Endometrial microvascular endothelial cells (primary cell): Measurements from ENCODE around the gene MAN1C1. TPM values are rescaled to one million over a fixed set of nuclear protein-coding genes. Genes with fewer than 3 reads are reported as not detected.
"Not testable (repeated sequence)": the region's sequence is repeated elsewhere in the genome, so short reads cannot be mapped to it uniquely, and the experiment has no call there.

Experiments used
- in situ Hi-C: cut with HindIII; loops from 2 replicates; pipeline ENCODE4 v1.10.0; 2017; ENCODE audit warnings: low sequenced_read_pairs, low pct_unique_long_range_greater_than_20kb; ENCODE audit errors: inconsistent ontology term
- total RNA-seq: library from RNA; depleted of rRNA; stranded (reverse); fragments of >200 nt; gene quantifications from one replicate; pipeline ENCODE4 v1.2.3, GENCODE V29; 2015; ENCODE audit errors: inconsistent ontology term

MAN1C1 gene
- total RNA-seq, 1 donor from 2014 or later = not detected

DNA sequence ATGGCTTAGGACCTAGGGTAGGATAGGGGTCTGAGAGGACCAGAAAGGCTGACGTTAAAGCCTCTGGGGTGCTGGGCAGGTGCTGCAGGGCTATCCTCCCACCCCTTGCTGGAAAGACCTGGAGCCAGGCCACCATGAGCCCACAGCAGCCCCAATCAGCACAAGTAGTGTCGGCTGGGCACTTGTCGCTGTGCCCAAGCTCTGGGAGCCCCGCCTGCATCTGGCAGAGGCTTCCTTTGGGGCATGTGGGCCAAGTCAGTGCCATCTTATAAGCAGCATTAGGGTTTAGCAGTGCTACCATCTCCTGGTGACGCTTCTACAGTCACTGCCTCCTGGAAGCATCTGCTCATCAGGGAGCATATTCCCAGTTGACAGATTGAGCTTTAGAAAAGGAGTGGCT lies 31.3 kb downstream of the MAN1C1 start:
- in situ Hi-C loops = no loop called here

DNA sequence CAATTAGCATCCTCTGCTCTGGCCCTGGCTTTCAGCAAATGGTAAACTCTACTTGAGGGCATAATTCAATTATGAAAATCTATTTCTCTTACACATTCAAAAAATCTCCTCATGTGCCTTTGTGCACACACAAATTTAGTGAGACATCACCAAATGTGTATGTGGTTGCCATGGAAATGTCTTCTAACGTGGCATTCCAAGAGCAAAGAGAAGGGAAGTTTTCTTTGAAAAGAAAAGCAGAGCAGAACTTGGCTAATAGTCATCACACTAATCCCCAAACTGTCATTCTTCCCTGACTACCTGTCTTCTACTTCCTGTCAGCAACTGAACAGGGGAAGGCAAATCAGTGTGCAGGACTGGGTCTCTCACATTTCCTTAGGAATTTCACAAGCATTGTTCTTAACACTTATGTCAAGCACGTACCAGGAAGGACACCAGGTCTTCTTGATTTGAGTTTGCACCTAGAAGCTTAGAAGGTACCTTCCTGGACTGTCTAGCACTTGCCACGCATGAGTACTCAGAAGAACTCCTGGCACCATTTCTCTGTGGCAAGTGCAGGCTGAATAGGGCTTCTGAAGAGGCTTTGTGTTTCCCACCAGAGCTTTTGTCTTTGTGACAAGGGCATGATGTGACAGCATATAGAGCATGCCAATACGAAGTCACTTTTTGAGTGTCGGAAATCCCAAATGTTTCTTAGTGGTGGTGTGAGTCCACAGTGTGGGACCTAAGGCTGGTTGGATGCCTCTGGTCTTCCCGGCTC lies 32.3 kb downstream of the MAN1C1 start:
- in situ Hi-C loops = no loop called here

DNA sequence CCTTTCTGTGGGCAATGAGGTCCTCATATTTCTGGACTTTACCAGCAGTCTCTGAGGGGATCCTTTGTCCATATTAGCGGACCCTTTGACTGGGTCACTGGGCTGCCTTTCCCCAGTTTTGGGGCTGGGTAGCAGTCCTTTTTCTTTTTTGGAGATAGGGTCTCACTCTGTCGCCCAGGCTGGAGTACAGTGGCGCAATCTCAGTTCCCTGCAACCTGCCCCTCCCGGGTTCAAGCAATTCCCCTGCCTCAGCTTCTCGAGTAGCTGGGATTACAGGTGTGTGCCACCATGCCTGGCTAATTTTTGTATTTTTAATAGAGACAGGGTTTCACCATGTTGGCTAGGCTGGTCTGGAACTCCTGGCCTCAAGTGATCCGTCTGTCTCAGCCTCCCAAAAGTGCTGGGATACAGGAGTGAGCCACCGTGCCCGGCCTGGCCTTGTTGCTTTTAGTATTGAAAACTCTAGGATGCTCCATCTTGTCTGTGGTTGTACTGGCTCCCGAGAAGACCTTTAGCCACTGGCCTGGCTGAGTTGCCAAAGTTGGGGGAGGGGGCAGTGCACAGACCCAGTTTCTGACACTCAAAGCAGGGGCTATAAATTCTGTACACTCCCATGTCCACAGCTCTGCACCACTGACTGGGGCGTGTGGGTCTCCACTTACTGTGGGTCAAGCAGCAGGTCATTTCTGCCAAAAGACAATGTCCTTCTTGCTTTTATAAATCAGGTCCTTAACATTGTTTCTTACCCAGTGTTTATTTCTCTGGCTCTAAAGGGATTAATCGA lies 33.1 kb downstream of the MAN1C1 start:
- in situ Hi-C loops = no loop called here

DNA sequence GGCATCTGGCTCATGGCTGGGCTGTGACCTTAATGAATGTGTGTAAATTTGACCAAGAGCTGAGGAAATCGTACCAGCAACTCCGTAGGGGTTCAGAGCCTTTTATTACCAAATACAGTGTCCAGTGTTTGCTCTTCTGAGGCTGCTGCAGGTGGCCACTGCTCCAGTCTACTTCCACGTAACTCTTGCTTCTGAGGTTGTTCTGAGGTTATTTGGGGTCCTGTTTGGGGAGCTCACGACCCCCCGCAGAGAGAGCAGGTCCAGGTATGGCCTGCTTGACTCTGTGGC lies 33.6 kb downstream of the MAN1C1 start:
- in situ Hi-C loops = no loop called here

DNA sequence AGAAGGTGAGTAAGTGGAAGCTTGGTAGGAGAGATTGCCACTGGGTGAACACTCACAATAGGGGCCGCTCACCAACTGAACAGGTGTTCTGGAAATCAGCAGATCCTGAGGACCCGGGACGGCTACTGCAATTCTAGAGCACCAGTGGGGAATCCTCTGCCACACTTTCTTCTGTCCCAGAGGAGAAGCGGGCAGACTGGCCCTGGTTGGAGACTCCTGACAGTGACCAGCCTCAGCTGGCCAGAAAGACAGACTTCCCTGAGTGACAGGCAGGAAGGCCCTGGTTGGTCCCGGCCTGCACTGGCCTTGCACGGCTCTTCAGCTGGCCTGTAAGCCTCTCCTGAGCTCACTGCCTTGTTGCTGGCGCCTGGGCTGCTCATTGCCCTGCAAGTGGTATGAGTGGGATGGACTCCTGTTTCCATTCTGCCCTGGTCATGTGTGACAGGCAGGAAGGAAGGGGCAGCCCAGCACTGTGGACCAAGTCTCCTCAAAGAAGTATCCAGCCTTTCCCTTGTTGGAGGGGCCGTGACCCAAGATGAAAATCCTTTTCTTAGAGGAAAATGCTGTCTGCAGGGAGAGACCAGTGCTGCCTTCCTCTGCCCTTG lies 34.5 kb downstream of the MAN1C1 start:
- in situ Hi-C loops = no loop called here

DNA sequence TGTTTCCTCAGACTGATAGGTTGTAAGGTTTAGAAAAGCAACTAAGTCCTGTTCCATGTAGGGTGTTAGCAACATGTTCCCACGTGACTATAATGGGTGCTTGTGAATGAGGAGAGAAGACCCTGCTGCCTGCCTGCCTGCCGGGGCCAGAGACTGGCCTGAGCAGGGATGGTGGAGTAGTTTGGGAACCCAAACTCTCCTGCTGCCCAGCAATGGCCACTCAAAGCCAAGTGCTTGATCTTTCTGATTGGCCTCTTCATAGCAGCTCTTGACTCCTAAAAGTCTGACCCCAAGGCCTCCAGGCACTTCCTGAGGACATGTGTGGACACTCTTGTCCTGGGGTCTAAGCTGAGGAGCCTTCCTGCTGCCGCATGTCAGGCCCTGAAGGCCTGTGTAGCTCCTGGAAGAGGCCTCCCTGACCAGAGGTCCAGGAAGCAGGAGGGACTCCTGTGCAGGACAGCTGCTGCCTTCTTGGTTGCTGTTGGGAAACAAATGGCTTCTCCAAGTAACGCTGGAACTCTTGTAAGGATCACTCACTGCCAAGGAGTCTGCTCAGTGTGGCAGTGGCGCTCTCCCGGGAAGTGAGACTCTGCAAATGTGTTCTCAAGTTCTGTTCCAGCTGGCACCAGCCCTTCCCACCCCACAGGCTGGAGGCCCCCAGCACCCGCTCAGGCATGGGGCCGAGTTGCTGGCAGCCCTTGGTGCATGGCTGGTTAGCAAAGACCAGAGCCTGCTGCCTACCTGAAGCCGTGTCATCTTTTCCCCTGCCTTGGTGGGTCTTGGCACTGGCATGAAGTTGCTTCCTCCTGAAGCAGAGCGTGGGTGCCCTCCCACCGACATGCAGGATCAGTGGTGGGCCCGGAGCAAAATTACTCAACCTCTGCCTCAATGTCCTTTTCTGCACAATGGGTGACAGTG lies 35.5 kb downstream of the MAN1C1 start:
- in situ Hi-C loops = no loop called here

DNA sequence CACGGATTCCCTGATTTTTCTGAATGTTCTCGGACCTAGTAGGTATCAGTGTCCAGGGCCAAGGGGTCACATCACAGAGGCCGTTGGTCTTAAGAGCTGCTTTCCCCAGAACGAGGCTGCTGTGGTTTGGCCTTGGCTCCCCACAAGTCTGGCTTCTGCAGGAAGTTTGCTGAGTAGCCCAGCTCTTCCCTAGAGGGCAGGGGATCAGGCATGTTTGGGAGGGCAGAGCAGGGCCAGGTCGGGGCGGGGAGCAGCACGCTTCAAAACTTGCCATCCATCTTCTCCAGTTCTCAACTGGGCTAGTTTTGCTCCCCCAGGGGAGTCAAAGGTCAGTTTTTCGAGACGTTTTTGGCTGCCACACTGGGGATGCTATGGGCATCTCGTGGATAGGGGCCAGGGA lies 37.0 kb downstream of the MAN1C1 start:
- in situ Hi-C loops = no loop called here

DNA sequence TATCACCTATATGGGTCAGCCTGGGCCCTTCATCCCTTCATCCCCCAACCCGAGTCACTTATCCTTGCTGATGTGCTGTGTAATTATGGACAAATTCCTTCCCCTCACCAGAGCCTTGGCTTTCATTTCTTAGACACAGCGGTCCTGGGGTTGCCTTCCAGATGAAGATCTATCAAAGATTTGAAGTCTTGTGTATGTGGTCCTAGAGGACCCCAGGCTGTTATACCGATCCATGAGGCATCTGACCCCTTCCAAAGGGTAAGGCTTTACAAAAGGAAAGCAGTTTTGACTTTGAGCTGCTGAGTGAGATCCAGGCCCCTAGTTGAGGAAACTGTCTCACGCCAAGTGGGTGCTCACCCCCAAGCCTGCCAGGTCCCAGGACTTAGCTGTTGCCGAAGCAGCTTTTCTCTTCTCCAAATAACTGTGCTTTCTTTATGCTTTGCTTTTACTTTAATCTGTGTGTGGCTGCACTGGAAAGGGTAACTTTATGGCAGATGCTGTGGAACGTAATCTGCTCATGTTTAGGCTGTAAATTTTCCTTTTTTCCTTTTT lies 37.6 kb downstream of the MAN1C1 start:
- in situ Hi-C loops = no loop called here

DNA sequence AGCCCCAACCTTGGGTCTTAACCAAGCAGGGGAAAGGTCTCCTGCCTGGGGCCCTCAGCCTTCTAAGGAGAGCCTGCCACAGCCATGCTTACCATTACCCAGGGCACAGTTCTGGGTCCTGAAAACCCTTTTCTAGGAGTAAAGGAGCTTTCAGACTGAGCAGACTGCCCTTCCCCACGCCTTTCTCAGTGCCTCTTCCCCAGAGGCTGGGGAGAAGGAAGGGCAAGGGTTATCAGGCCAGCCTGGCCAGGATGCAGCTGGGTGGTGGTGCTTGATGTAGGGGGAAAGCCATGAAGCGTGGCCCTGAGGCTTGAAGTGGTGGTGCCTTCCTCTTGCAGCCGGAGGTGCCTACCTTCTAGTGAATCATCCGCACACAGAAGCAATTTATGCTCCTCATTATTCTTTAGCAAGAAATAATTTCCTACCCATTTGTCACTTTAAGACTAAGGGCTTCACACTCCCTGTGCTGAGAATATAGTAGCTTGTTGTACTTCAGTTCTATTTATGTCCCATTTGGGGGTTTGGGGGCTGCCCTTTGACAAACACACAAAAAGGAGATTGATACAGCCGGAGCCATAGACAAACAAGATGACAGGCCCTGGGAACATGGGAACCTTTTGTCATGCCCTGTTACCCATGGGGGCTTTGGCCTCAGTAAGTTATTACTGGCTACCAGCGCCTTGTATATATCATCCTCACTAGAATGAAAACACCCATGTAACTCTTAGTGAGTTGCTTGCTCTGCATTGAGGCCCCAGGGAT lies 40.7 kb downstream of the MAN1C1 start:
- in situ Hi-C loops = no loop called here

DNA sequence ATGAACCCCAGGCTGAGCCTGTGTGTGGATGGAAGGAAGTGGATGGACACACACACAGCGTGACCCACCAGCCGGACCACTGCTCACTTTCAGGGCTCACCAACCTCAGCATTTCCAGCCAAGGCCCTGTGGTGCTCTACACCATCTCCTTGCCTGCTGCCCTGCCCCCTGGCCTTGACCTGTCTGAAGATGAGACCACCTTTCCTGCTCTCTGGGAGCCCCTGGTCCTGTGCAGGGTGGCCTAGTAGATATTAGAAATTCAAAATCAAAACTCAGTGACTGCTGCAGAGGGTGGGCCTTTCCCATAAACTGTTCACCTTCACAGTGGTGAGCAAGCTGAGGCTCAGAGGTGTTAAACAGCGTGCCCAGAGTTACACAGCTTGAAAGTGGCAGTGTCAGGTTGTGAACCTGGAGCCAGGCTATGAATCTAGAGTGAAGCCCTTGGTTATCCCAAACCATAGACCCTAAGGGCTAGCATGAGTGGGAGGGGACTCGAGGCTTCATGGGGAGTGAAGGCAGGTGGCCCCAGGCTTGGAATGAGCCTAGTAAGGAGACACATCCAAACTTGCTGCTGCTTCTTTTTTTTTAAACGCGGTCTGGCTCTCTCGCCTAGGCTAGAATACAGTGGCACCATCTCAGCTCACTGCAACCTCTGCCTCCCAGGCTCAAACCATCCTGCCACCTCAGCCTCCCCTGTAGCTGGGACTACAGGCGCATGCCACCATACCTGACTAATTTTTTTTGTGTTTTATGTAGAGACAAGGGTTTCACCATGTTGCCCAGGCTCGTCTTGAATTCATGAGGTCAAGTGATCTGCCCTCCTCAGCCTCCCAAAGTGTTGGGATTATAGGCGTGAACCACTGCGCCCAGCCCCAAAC lies 41.5 kb downstream of the MAN1C1 start:
- in situ Hi-C loops = no loop called here

DNA sequence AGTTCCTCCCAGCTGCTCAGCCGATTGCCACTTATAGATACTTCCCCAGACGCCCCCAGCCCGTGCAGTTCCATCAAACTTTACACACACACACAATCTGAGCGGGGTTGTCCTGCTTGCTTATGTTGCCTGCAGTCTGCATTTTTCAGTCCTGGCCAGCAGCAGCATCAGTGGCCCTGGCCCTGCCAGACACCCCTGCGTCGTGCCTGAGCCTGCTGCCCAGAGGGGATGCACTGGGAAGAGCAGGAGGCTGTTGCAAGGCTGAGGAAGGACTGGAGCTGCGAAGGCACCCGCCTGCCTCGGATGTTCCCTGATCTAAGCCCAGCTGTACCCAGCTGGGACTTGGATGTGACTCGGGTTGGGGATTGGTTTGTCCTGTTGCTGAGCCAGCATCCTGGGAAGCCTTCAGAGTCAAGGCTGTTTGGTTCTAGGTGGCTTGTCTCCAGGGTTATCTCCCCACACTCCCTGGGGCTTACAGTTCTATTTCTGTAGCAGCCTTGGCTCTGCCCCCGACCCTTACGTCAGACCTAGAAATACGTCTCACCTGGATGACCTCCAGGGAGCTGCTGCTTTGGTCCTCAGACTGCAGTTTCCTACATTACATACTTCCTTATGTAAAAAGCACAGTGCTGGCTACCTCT lies 42.3 kb downstream of the MAN1C1 start:
- in situ Hi-C loops = no loop called here

DNA sequence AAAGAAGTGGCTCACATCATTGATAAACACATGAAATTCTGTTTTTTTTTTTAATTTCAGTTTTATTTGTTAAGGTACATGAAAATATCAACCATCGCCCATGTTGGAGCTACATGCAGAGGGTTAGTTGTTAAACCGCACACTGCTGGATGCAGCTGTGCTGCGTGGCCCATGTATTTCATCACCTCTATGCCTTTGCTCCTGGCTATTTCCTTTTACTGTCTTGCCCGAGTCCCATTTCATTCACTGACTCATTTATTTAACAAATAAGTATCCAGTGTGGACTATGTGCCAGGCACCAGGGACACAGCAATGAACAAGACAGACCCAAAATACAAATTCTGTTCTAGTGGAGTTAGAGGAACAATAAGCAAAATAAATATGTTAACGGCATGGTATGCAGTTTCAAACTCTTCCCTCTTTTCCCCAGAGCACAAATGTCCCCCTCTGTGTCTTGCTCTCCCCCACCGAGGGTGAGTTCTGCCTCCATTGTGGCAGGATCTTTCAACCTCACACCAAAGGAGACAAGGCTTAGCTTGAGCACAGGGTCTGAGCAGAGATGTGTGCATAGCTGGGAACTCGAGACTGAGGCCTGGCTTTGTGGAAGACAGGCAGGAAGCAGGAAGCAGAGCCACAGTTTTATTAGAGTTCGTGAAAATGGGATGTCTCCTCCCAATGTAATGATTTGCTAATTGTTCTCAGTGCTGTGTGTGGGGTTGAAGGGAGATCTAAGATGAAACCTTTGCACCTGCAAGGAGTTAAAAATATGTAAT lies 44.6 kb downstream of the MAN1C1 start:
- in situ Hi-C loops = no loop called here

DNA sequence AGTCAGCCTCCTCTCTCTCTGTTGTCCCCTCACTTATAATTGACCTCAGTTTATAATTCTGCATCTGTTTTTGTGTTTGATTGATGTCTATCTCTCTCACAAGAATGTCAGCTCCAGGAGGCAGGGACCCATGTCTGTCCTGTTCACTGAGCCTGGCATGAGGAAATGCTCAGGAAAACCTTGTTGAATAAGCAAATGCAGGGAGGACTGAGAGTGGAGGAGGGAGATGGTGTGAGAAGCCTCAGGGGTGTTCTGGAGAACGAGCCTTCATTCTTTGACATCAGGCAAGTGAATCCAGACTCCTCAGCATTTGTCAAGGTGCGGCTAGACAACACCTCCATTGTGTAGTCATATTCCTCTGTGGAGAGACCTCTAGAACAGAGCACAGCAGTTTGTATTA lies 45.5 kb downstream of the MAN1C1 start:
- in situ Hi-C loops = no loop called here

DNA sequence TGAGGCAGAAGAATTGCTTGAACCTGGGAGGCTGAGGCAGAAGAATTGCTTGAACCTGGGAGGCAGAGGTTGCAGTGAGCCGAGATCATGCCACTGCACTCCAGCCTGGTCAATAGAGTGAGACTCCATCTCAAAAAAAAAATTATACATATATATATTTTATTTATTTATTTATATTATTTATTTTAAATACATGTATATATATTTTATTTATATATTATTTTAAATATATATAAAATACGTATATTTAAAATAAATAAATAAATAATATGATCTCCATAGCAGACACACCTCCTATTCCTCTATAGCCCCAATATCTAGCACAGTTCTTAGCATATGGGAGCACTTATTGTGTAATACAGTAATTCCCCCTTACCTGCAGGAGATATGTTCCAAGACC lies 46.4 kb downstream of the MAN1C1 start:
- in situ Hi-C loops = not testable (repeated sequence)

DNA sequence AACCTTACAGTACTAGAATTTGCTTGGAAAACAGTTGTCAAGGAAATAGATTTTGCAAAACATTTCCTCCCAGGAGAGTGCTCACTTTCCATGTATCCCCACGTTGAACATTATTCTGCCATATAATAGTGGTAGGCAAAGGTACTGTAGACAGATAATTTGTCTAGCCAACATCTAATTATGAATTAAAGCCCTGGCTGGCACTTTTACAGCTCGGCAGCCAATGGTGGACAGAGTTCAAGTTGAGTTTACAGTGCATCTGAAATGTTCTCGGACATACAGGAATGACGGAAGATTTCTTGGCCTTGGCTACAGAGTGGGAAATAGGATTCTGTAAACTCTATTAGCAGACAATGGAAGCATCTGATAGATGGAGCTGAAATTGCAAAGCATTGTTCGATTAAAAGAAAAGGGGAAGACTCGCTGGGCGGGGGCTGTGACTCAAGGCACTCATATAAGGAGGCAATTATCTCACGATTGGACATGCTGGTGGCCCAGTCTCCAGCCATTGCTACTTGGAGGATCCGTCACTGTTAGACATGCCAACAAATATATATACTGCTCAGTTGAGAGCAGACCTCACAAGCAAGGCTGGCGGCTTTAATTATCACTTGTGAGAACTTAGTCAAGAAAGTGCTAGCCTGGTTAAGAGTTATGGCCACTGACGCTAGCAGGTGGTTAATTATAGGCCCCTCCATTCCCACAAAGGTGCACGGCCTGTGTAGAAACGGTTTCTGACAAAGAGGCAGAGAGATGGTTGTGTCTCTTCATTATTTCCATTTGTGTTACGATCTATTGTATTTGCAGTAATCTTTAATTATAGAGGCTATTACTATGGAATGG lies 48.0 kb downstream of the MAN1C1 start:
- in situ Hi-C loops = no loop called here
